H54 (cell line): ENCODE data around the gene ETFB.

ENCODE experiments used
- DNase-seq: peaks from one replicate; pipeline ENCODE4 v3.0.0; 2011; ENCODE audit warnings: low spot score, mixed read lengths; ENCODE audit not compliant: insufficient read length
- FAIRE-seq: peaks from 3 replicates; lab custom pipeline; 2011; peaks lifted over from hg19 to GRCh38; lab: Jason Lieb, UNC
- POLR2A ChIP-seq: IDR thresholded peaks from 2 replicates; pipeline ENCODE4 v1.6.1; 2011; ENCODE audit warnings: low read depth, mild to moderate bottlenecking, low read length

Gene ETFB

DNA sequence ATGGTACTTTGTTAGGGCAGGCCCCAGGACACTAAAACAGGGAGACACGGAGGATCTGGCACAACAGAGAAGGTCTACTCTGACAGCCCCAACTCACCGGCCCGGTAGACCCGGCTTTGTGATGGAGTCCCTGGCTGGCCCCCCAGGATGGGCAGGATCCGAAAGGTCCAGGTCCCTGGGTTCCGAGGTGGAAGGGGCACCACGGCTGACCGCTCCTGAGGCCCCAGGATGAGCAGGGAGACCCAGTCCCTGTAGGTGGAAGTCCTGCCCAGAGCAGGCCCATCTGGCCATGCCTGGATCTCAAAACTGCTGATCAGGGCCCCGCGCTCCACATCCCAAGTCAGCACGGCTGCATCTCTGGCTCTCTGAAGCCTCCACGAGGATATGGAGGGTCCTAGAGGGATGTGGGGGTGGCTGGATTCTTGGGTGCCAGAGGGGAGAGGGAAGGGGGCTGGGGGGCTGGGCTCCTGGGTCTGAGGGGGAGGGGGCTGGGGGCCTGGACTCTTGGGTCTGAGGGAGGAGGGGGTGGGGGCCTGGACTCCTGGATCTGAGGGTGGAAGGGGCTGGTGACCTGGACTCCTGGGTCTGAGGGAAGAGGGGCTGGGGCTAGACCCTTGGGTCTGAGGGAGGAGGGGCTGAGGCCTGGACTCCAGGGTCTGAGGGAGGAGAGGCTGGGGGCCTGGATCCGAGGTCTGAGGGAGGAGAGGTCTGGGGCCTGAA, 28.9 kb downstream of the ETFB start:
- FAIRE-seq (no peak), DNase-seq (no peak)
- no peak for TF ChIP-seq POLR2A

GRCh38 chr19:51333836-51334460, 32.2 kb downstream of the ETFB start:
- FAIRE-seq (no peak), DNase-seq (no peak)
- no peak for TF ChIP-seq POLR2A

DNA sequence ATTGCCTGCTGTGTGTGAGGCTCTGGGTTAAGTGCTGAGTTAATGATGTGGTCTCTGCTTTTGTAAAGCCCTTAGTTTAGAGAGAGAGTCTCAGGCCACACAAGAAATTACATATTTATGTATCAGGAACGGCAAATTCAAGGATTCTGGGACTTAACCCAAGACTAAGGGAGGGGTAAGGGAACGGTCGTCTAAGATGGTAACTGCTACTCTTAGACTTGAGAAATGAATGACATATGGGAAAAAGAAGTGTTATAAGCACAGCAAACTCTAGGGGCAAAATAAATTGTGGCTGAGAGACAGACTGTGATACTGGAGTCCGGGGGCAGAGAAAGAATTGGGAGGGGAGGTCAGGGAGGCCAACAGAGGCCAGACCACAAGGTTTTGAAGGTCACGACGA, 34.5 kb downstream of the ETFB start:
- FAIRE-seq (no peak), DNase-seq (no peak)
- no peak for TF ChIP-seq POLR2A

GRCh38 chr19:51331193-51331592, 35.0 kb downstream of the ETFB start:
- no peak for DNase-seq
- FAIRE-seq, result no peak
- TF ChIP-seq POLR2A, result no peak

DNA sequence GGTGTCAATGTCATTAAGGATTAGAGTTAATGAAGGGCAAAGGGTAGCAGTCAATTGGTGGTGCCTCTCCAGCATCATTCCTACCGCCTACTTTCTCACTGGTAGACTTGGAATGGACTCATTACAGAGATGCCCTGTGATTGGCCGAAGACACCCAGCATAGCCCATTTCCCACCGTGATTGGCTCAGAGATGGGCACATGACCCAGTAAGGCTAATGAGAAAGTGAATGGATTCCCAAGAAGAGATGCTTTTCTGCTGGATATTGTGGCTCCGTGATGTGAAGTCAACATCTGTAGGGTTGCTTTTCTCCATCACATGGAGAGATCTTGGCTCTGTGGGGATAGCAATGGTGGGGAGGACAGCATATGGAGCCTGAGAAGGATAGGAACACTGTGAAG, 35.8 kb downstream of the ETFB start:
- FAIRE-seq, result no peak
- DNase-seq, result no peak
- no peak for TF ChIP-seq POLR2A

DNA sequence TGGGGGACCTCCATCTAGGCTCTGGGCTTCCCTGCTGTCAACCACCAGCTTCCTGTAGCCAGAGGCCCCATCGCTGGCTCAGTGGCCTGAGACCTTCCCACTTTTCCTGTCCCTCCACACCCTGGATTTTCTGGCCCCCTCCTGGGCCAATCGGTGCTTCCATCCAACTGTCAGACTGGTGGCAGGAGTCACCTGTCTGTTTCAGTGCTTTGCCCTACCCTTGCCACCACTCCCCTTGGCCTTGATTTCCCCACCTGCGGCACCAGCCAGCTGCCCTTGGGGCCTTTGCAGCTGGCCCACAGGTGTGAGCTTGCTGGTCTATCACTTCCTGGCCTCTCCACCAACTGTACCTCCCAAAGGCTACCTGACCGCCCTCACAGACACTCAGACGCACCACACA, 36.8 kb downstream of the ETFB start:
- TF ChIP-seq POLR2A, result no peak
- no peak for DNase-seq
- no peak for FAIRE-seq

- DNase-seq (no peak), FAIRE-seq (no peak)
- no peak for TF ChIP-seq POLR2A
Measured at GRCh38 chr19:51327066-51328001, 38.9 kb downstream of the ETFB start.

- TF ChIP-seq POLR2A, result no peak
- no peak for FAIRE-seq
- DNase-seq, result no peak
Measured at GRCh38 chr19:51326216-51327065, 39.7 kb downstream of the ETFB start.

- FAIRE-seq (no peak), DNase-seq (no peak)
- no peak for TF ChIP-seq POLR2A
Measured at GRCh38 chr19:51325161-51325976, 40.8 kb downstream of the ETFB start.

- FAIRE-seq, result no peak
Measured at GRCh38 chr19:51324167-51324481, 42.1 kb downstream of the ETFB start.

GRCh38 chr19:51323481-51324166, 42.6 kb downstream of the ETFB start:
- FAIRE-seq (no peak), DNase-seq (no peak)
- TF ChIP-seq POLR2A, result no peak

More at GRCh38 chr19:51324167-51324481, 42.1 kb downstream of the ETFB start:
- no peak for DNase-seq
- no peak for TF ChIP-seq POLR2A

- no peak for TF ChIP-seq POLR2A
- no peak for DNase-seq
- FAIRE-seq, result no peak
Measured at GRCh38 chr19:51321799-51322198, 44.4 kb downstream of the ETFB start.

DNA sequence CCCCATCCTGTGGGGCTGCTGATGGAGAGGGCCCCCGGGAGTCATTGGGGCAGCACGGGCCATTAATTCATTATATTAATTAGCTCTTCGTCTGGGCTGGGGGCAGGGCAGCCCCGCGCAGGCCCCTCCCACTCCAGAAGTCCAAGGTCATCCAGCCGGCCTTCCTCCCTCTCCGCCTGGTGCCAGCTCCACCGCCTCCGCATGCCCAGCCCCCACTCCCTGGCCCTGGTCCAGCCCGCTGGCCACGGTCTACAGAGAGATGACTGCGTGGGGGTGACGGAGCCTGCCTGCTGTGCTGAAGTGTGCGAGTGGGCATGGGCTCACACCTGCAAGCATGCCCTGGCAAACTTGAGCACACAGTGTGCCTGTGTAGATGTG, 45.9 kb downstream of the ETFB start:
- FAIRE-seq (no peak), DNase-seq (no peak)
- TF ChIP-seq POLR2A, result no peak
